Neural crest cell (in vitro differentiated cells): ENCODE data around the gene HSBP1. TPM values are rescaled to one million over a fixed set of nuclear protein-coding genes. Genes with fewer than 3 reads are reported as not detected.

Source experiments
- DNase-seq: peaks from one replicate; pipeline ENCODE4 v3.0.0; 2021; ENCODE audit warnings: low read depth, mixed read lengths, low spot score
- H3K27ac Mint-ChIP-seq: one replicate; pipeline ENCODE4 v1.8.0; 2021; ENCODE audit warnings: mild to moderate bottlenecking, mixed read lengths; ENCODE audit not compliant: unreplicated experiment
- H3K27me3 Mint-ChIP-seq: 2 replicates; pipeline ENCODE4 v1.8.0; 2021; ENCODE audit warnings: low read depth, mild to moderate bottlenecking, mixed read lengths
- H3K36me3 Mint-ChIP-seq: 2 replicates; pipeline ENCODE4 v1.8.0; 2021; ENCODE audit warnings: low read depth, mild to moderate bottlenecking, mixed read lengths
- H3K4me1 Mint-ChIP-seq: 2 replicates; pipeline ENCODE4 v1.8.0; 2021; ENCODE audit warnings: mixed read lengths
- H3K4me3 Mint-ChIP-seq: one replicate; pipeline ENCODE4 v1.8.0; 2021; ENCODE audit warnings: mild to moderate bottlenecking, mixed read lengths
- H3K9me3 Mint-ChIP-seq: 2 replicates; pipeline ENCODE4 v1.8.0; 2021; ENCODE audit warnings: mixed read lengths
- total RNA-seq: library from RNA; stranded (reverse); gene quantifications from 2 replicates; pipeline ENCODE4 v1.2.1, GENCODE V29; 2021
- TF ChIP-seq, protein P1 (sequence below): fragments of 200-600 bp; sonication (generic); conservative IDR thresholded peaks from 2 replicates; pipeline ENCODE4 v1.5.0; 2021; ENCODE audit warnings: antibody characterized with exemption, mild to moderate bottlenecking

Gene HSBP1
- total RNA-seq, 1 donor from 2014 or later = 237 TPM

GRCh38 chr16:83853834-83854233, 46.1 kb downstream of the HSBP1 start:
- Mint-ChIP-seq H3K36me3 (no peaks in the 10 kb centered on the region), H3K9me3 (no peaks in the 10 kb centered on the region), H3K27ac (no peak overlapping the region), H3K27me3 (no peaks in the 10 kb centered on the region), H3K4me1 (peaks cover 10% of the 10 kb centered on the region), H3K4me3 (no peak overlapping the region)
- TF ChIP-seq, protein P1, sequence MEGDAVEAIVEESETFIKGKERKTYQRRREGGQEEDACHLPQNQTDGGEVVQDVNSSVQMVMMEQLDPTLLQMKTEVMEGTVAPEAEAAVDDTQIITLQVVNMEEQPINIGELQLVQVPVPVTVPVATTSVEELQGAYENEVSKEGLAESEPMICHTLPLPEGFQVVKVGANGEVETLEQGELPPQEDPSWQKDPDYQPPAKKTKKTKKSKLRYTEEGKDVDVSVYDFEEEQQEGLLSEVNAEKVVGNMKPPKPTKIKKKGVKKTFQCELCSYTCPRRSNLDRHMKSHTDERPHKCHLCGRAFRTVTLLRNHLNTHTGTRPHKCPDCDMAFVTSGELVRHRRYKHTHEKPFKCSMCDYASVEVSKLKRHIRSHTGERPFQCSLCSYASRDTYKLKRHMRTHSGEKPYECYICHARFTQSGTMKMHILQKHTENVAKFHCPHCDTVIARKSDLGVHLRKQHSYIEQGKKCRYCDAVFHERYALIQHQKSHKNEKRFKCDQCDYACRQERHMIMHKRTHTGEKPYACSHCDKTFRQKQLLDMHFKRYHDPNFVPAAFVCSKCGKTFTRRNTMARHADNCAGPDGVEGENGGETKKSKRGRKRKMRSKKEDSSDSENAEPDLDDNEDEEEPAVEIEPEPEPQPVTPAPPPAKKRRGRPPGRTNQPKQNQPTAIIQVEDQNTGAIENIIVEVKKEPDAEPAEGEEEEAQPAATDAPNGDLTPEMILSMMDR = no peak
- DNase-seq = no peak

- H3K4me1 Mint-ChIP-seq = peaks cover 7% of the 10 kb centered on the region
- TF ChIP-seq, protein P1 = no peak
- no peaks in the 10 kb centered on the region for H3K27me3 Mint-ChIP-seq
- DNase-seq = no peak
- no peak overlapping the region for H3K27ac Mint-ChIP-seq
- H3K9me3 Mint-ChIP-seq = no peaks in the 10 kb centered on the region
- no peaks in the 10 kb centered on the region for H3K36me3 Mint-ChIP-seq
- H3K4me3 Mint-ChIP-seq = no peak overlapping the region
These were observed 46.6 kb downstream of the HSBP1 start for GRCh38 chr16:83854420-83854819.

DNA sequence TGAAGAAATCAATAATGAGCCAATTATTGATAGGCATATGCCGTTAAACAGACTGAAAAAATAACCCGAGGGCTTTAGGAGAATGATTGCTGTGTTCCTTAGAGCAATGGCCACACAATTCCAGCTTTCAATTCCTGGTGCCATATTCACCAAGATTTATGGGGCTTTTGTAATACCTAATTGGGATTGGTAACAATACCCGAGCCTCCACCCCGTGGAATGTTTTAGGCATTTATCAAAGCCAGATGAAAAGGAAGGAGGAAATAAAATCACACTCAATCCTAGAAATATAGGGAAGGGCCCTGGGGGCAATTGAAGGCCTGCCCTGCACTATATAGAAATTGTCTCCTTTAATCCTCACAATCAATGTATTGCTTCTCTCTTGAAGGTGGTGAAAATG, 49.0 kb downstream of the HSBP1 start:
- no peaks in the 10 kb centered on the region for H3K4me1 Mint-ChIP-seq
- peak overlapping the region; percentile 27 for H3K27ac Mint-ChIP-seq
- H3K9me3 Mint-ChIP-seq = no peaks in the 10 kb centered on the region
- no peak for DNase-seq
- TF ChIP-seq, protein P1 = no peak
- H3K36me3 Mint-ChIP-seq = no peaks in the 10 kb centered on the region
- H3K4me3 Mint-ChIP-seq = no peak overlapping the region
- no peaks in the 10 kb centered on the region for H3K27me3 Mint-ChIP-seq

DNA sequence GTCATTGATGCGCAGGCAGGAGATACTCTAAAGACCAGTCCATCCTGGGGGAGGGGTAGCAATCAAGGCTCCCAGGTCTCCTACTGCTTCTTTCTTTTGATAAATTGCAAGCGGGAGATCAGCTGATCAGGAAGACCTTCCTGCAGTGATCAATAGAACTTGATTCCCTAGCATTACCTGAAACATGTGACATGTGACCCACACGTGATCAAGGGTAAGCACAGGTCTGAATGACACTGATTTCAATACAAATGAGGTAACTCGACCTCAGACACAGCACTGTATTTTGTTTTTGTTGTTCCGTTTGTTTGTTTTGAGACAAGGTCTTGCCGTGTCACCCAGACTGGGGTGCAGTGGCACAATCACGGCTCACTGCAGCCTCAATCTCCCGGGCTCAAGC, 51.5 kb downstream of the HSBP1 start:
- no peaks in the 10 kb centered on the region for H3K4me1 Mint-ChIP-seq
- DNase-seq = no peak
- TF ChIP-seq, protein P1 = no peak

DNA sequence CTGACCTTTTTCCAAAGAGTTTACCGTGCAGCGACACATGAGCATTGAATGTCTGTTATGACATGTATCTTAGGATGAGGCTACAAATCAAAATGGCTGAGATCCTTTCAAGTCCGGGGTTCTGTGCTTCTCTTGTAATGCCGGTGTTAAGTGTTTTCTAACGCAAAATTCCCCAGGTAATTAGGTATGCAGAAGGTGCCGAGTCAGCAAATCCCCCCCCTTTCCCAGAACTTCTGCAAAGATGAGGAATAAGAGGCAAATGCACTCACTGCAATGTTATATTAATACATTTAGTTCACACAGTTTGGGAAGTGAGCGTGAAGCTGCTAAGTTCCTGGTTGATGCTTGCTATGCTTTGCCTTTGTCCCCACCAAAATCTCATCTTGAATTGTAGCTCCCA, 54.9 kb downstream of the HSBP1 start:
- H3K4me3 Mint-ChIP-seq = no peak overlapping the region
- peaks cover 12% of the 10 kb centered on the region for H3K27me3 Mint-ChIP-seq
- H3K4me1 Mint-ChIP-seq = no peaks in the 10 kb centered on the region
- TF ChIP-seq, protein P1 = no peak
- no peak overlapping the region for H3K27ac Mint-ChIP-seq
- peaks cover 5% of the 10 kb centered on the region for H3K9me3 Mint-ChIP-seq
- H3K36me3 Mint-ChIP-seq = no peaks in the 10 kb centered on the region
- DNase-seq = no peak

More for the DNA sequence above, 51.5 kb downstream of the HSBP1 start:
- Mint-ChIP-seq H3K4me3 (no peak overlapping the region), H3K27me3 (no peaks in the 10 kb centered on the region), H3K36me3 (no peaks in the 10 kb centered on the region), H3K9me3 (no peaks in the 10 kb centered on the region), H3K27ac (no peak overlapping the region)

DNA sequence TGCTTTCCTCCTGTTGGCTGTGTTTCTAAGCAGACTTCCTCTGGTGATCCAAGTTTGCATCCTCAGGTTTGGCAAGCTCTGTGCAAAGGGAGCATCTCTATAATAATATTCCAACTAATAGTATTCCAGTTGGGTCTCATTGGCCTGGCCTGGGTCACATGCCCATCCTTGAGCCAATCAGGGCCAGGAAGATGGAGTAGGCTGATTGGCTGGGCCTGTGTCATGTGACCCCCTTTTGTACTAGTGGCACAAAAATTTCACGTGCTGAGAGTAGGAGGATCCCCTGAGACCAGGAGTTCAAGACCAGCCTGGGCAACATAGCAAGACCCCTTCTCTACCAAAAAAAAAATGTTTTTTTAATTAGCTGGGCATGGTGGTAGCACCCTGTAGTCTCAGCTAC, 55.9 kb downstream of the HSBP1 start:
- H3K9me3 Mint-ChIP-seq = peaks cover 5% of the 10 kb centered on the region
- no peak overlapping the region for H3K4me3 Mint-ChIP-seq
- no peaks in the 10 kb centered on the region for H3K36me3 Mint-ChIP-seq
- H3K27me3 Mint-ChIP-seq = peaks cover 18% of the 10 kb centered on the region
- TF ChIP-seq, protein P1 = no peak
- no peak for DNase-seq
- no peaks in the 10 kb centered on the region for H3K4me1 Mint-ChIP-seq
- no peak overlapping the region for H3K27ac Mint-ChIP-seq
